Neuron (in vitro differentiated cells): ENCODE measurements around the gene VPS26B.
A peak's percentile ranks its signal among the peaks of the same experiment; 100 is the strongest.

Source experiments
- H2AFZ ChIP-seq: one replicate; pipeline ENCODE4 v1.6.1; 2013; ENCODE audit warnings: low read depth, mild to moderate bottlenecking, inconsistent platforms, low read length, moderate library complexity
- H3K27me3 ChIP-seq: one replicate; pipeline ENCODE4 v1.6.1; 2013; ENCODE audit warnings: low read length; ENCODE audit not compliant: insufficient read depth
- H3K36me3 ChIP-seq: one replicate; pipeline ENCODE4 v1.6.1; 2013; ENCODE audit warnings: low read length; ENCODE audit not compliant: insufficient read depth
- H3K4me1 ChIP-seq: one replicate; pipeline ENCODE4 v1.6.1; 2013; ENCODE audit warnings: low read length; ENCODE audit not compliant: insufficient read depth
- H3K4me3 ChIP-seq: 2 replicates; pipeline ENCODE4 v1.5.1; 2013; ENCODE audit warnings: mild to moderate bottlenecking, low read length, moderate library complexity
- H3K9me3 ChIP-seq: one replicate; pipeline ENCODE4 v1.6.1; 2013; ENCODE audit warnings: low read length

Gene VPS26B

GRCh38 chr11:134216816-134217215 lies 7.7 kb upstream of the VPS26B start:
- no peaks in the 10 kb centered on the region for H3K9me3 ChIP-seq
- no peak overlapping the region for H2AFZ ChIP-seq
- peaks cover 51% of the 10 kb centered on the region for H3K36me3 ChIP-seq
- H3K4me1 ChIP-seq, result no peaks in the 10 kb centered on the region
- no peaks in the 10 kb centered on the region for H3K27me3 ChIP-seq
- H3K4me3 ChIP-seq, result no peak overlapping the region

- Histone ChIP-seq H3K36me3 (peaks cover 25% of the 10 kb centered on the region), H3K4me1 (peaks cover 19% of the 10 kb centered on the region), H3K27me3 (no peaks in the 10 kb centered on the region), H2AFZ (no peak overlapping the region), H3K4me3 (peak overlapping the region; percentile 86), H3K9me3 (no peaks in the 10 kb centered on the region)
Observed at GRCh38 chr11:134223121-134223520, 1.4 kb upstream of the VPS26B start.

- Histone ChIP-seq H3K4me3 (peak overlapping the region; percentile 86), H3K36me3 (peaks cover 11% of the 10 kb centered on the region), H3K27me3 (no peaks in the 10 kb centered on the region), H2AFZ (peak overlapping the region; percentile 85), H3K4me1 (peaks cover 22% of the 10 kb centered on the region), H3K9me3 (no peaks in the 10 kb centered on the region)
Observed at GRCh38 chr11:134224710-134225664, 516 bp downstream of the VPS26B start.

GRCh38 chr11:134226806-134227325 lies 2.4 kb downstream of the VPS26B start:
- Histone ChIP-seq H2AFZ (no peak overlapping the region), H3K36me3 (no peaks in the 10 kb centered on the region), H3K4me1 (peaks cover 22% of the 10 kb centered on the region), H3K9me3 (no peaks in the 10 kb centered on the region), H3K27me3 (no peaks in the 10 kb centered on the region), H3K4me3 (no peak overlapping the region)

GRCh38 chr11:134228625-134229024 lies 4.2 kb downstream of the VPS26B start:
- Histone ChIP-seq H3K27me3 (no peaks in the 10 kb centered on the region), H2AFZ (no peak overlapping the region), H3K9me3 (no peaks in the 10 kb centered on the region), H3K36me3 (no peaks in the 10 kb centered on the region), H3K4me1 (peaks cover 13% of the 10 kb centered on the region), H3K4me3 (no peak overlapping the region)

GRCh38 chr11:134229126-134229790 lies 4.8 kb downstream of the VPS26B start:
- Histone ChIP-seq H3K27me3 (no peaks in the 10 kb centered on the region), H3K4me1 (peaks cover 13% of the 10 kb centered on the region), H3K9me3 (no peaks in the 10 kb centered on the region), H2AFZ (no peak overlapping the region), H3K36me3 (no peaks in the 10 kb centered on the region), H3K4me3 (no peak overlapping the region)

GRCh38 chr11:134230339-134230738 lies 5.9 kb downstream of the VPS26B start:
- Histone ChIP-seq H3K4me1 (peaks cover 12% of the 10 kb centered on the region), H3K9me3 (no peaks in the 10 kb centered on the region), H3K36me3 (peaks cover 6% of the 10 kb centered on the region), H2AFZ (no peak overlapping the region), H3K27me3 (no peaks in the 10 kb centered on the region), H3K4me3 (no peak overlapping the region)

GRCh38 chr11:134231958-134232659 lies 7.6 kb downstream of the VPS26B start:
- Histone ChIP-seq H2AFZ (no peak overlapping the region), H3K36me3 (peaks cover 11% of the 10 kb centered on the region), H3K9me3 (no peaks in the 10 kb centered on the region), H3K4me3 (no peak overlapping the region), H3K27me3 (no peaks in the 10 kb centered on the region), H3K4me1 (peaks cover 3% of the 10 kb centered on the region)

- peaks cover 11% of the 10 kb centered on the region for H3K36me3 ChIP-seq
- no peak overlapping the region for H3K4me3 ChIP-seq
- peaks cover 3% of the 10 kb centered on the region for H3K4me1 ChIP-seq
- no peaks in the 10 kb centered on the region for H3K27me3 ChIP-seq
- H2AFZ ChIP-seq, result no peak overlapping the region
- no peaks in the 10 kb centered on the region for H3K9me3 ChIP-seq
Observed at GRCh38 chr11:134233729-134234179, 9.3 kb downstream of the VPS26B start.

- peaks cover 19% of the 10 kb centered on the region for H3K36me3 ChIP-seq
- H2AFZ ChIP-seq, result no peak overlapping the region
- H3K9me3 ChIP-seq, result no peaks in the 10 kb centered on the region
- no peaks in the 10 kb centered on the region for H3K4me1 ChIP-seq
- no peaks in the 10 kb centered on the region for H3K27me3 ChIP-seq
- no peak overlapping the region for H3K4me3 ChIP-seq
Observed at GRCh38 chr11:134235399-134235798, 10.9 kb downstream of the VPS26B start.

GRCh38 chr11:134236834-134237556 lies 12.5 kb downstream of the VPS26B start:
- no peaks in the 10 kb centered on the region for H3K4me1 ChIP-seq

GRCh38 chr11:134237557-134237922 lies 13.1 kb downstream of the VPS26B start:
- Histone ChIP-seq H3K9me3 (no peaks in the 10 kb centered on the region), H3K27me3 (no peaks in the 10 kb centered on the region), H3K4me1 (no peaks in the 10 kb centered on the region), H3K4me3 (no peak overlapping the region), H2AFZ (no peak overlapping the region), H3K36me3 (peaks cover 37% of the 10 kb centered on the region)

More at GRCh38 chr11:134236834-134237556, 12.5 kb downstream of the VPS26B start:
- Histone ChIP-seq H3K27me3 (no peaks in the 10 kb centered on the region), H3K36me3 (peaks cover 32% of the 10 kb centered on the region), H3K4me3 (no peak overlapping the region), H3K9me3 (no peaks in the 10 kb centered on the region), H2AFZ (no peak overlapping the region)
